HepG2 (cell line): Measurements from ENCODE around the gene GRAMD4. TPM values are rescaled to one million over a fixed set of nuclear protein-coding genes. Genes with fewer than 3 reads are reported as not detected.

ENCODE experiments used
- AGO2 ChIP-seq: fragments of 200-400 bp; formaldehyde crosslinking; optimal IDR thresholded peaks from 2 replicates; pipeline ENCODE3; 2017; ENCODE audit warnings: mild to moderate bottlenecking, low read depth, low read length, moderate library complexity
- ATM ChIP-seq: fragments of 450-650 bp; IDR thresholded peaks from 2 replicates; pipeline ENCODE4 v1.7.1; 2017; ENCODE audit warnings: mild to moderate bottlenecking, borderline replicate concordance
- CEBPB ChIP-seq: IDR thresholded peaks from 2 replicates; pipeline ENCODE4 v1.6.1; 2011; ENCODE audit warnings: low read depth, low read length, improper control_type of control experiment, borderline replicate concordance
- CEBPZ ChIP-seq: IDR thresholded peaks from 2 replicates; pipeline ENCODE4 v1.6.1; 2012; ENCODE audit warnings: low read length, improper control_type of control experiment
- ELF3 ChIP-seq: IDR thresholded peaks from 2 replicates; pipeline ENCODE4 v1.6.1; 2016; ENCODE audit warnings: missing genetic modification reagents, missing compliant biosample characterization
- GATAD2A ChIP-seq: IDR thresholded peaks from 2 replicates; pipeline ENCODE4 v1.6.1; 2016
- MIXL1 ChIP-seq: IDR thresholded peaks from 2 replicates; pipeline ENCODE4 v1.6.1; 2016
- MTF2 ChIP-seq: sonication (generic); formaldehyde crosslinking; IDR thresholded peaks from 2 replicates; pipeline ENCODE4 v1.5.0; 2020; ENCODE audit warnings: missing genetic modification reagents, borderline replicate concordance
- NCOA2 ChIP-seq: sonication (generic); formaldehyde crosslinking; IDR thresholded peaks from 2 replicates; pipeline ENCODE4 v1.8.0; 2022; ENCODE audit warnings: inconsistent platforms
- NPAS2 ChIP-seq: sonication (generic); formaldehyde crosslinking; IDR thresholded peaks from 2 replicates; pipeline ENCODE4 v1.8.0; 2022; ENCODE audit warnings: mild to moderate bottlenecking, missing genetic modification reagents, borderline replicate concordance
- NR2C2 ChIP-seq: sonication (generic); formaldehyde crosslinking; IDR thresholded peaks from 2 replicates; pipeline ENCODE4 v1.4.0; 2020; ENCODE audit warnings: missing genetic modification reagents, mild to moderate bottlenecking, moderate library complexity, borderline replicate concordance
- SIN3B ChIP-seq: fragments of 150-350 bp; IDR thresholded peaks from 2 replicates; pipeline ENCODE4 v1.6.1; 2014; ENCODE audit warnings: low read length
- SNRNP70 ChIP-seq: fragments of 200-400 bp; formaldehyde crosslinking; IDR thresholded peaks from 2 replicates; pipeline ENCODE4 v1.6.1; 2017; ENCODE audit warnings: mild to moderate bottlenecking, low read depth, low read length, moderate library complexity
- SOX5 ChIP-seq: IDR thresholded peaks from 2 replicates; pipeline ENCODE4 v1.6.1; 2016; ENCODE audit warnings: borderline replicate concordance
- ZMAT3 ChIP-seq: sonication (generic); formaldehyde crosslinking; conservative IDR thresholded peaks from 2 replicates; pipeline ENCODE4 v1.7.0; 2021; ENCODE audit warnings: missing genetic modification reagents
- ZNF275 ChIP-seq: sonication (generic); formaldehyde crosslinking; IDR thresholded peaks from 2 replicates; pipeline ENCODE4 v1.8.0; 2022; ENCODE audit warnings: missing genetic modification reagents, mild to moderate bottlenecking, inconsistent platforms, borderline replicate concordance
- ZNF333 ChIP-seq: sonication (generic); formaldehyde crosslinking; IDR thresholded peaks from 2 replicates; pipeline ENCODE4 v1.4.0; 2020; ENCODE audit warnings: mild to moderate bottlenecking, missing genetic modification reagents, borderline replicate concordance
- ZNF501 ChIP-seq: sonication (generic); formaldehyde crosslinking; IDR thresholded peaks from 2 replicates; pipeline ENCODE4 v1.5.1; 2020; ENCODE audit warnings: mild to moderate bottlenecking, moderate library complexity, missing genetic modification reagents
- ZNF576 ChIP-seq: sonication (generic); formaldehyde crosslinking; IDR thresholded peaks from 2 replicates; pipeline ENCODE4 v1.4.0; 2020; ENCODE audit warnings: mild to moderate bottlenecking, missing genetic modification reagents
- ZNF674 ChIP-seq: sonication (generic); formaldehyde crosslinking; IDR thresholded peaks from 2 replicates; pipeline ENCODE4 v1.5.0; 2020; ENCODE audit warnings: low read depth, mild to moderate bottlenecking, missing genetic modification reagents
- ZNF709 ChIP-seq: sonication (generic); formaldehyde crosslinking; IDR thresholded peaks from 2 replicates; pipeline ENCODE4 v1.5.0; 2020; ENCODE audit warnings: mild to moderate bottlenecking, missing genetic modification reagents
- ZNF788 ChIP-seq: sonication (generic); formaldehyde crosslinking; IDR thresholded peaks from 2 replicates; pipeline ENCODE4 v1.5.0; 2020; ENCODE audit warnings: mild to moderate bottlenecking, missing genetic modification reagents, borderline replicate concordance
- ZSCAN12 ChIP-seq: sonication (generic); formaldehyde crosslinking; IDR thresholded peaks from 2 replicates; pipeline ENCODE4 v1.9.0; 2021; ENCODE audit warnings: mild to moderate bottlenecking, missing genetic modification reagents
- polyA plus RNA-seq, 8 experiments: library from polyadenylated mRNA; depleted of rRNA in 3 of 8; stranded (reverse) in 7 of 8; unstranded in 1 of 8; fragments of >200 nt; fragmentation: Illumina TruSeq in 4 of 8; extraction: Trizol in 4 of 8; gene quantifications; 2 replicates each; pipeline versions ENCODE4 v1.2.1 to v1.2.3, GENCODE V29; 2011 to 2016; ENCODE audit warnings: low read depth in 4 of 8, missing spikeins in 1 of 8, mixed read lengths in 1 of 8; ENCODE audit not compliant: insufficient read depth in 1 of 8
- total RNA-seq, 5 experiments: library from RNA; depleted of rRNA; stranded (reverse); fragments of >200 nt; fragmentation: Illumina TruSeq; extraction: Trizol; gene quantifications; 2 replicates each; pipeline ENCODE4 v1.2.3, GENCODE V29; 2016; ENCODE audit warnings: low read depth in 1 of 5

GRAMD4 gene
- total and polyA plus RNA-seq, 2 of the 13 experiments (the other 11 are each of a cell fraction or from before 2014, with no cell fraction given), result 15.2 to 15.7 TPM

GRCh38 chr22:46612904-46613605 lies 7.1 kb upstream of the GRAMD4 start (continued):
- no peak for TF ChIP-seq SNRNP70
- no peak for TF ChIP-seq ATM
- no peak for TF ChIP-seq SIN3B
- no peak for TF ChIP-seq MTF2 (CRISPR knock-in tag)
- peak; percentile 75 for TF ChIP-seq NR2C2 (CRISPR knock-in tag)
- peak; percentile 87; the same call in 1 of the 2 replicates for TF ChIP-seq ZNF275 (CRISPR knock-in tag)
- TF ChIP-seq SOX5 (CRISPR knock-in tag), result 0 out of 2 replicates have a peak, but pooled peaks have one; percentile 17
- TF ChIP-seq ZNF788 (CRISPR knock-in tag), result peak; percentile 17; the same call in 1 of the 2 replicates
- peak; percentile 19; the same call in 1 of the 2 replicates for TF ChIP-seq ELF3 (CRISPR knock-in tag)
- no peak for TF ChIP-seq ZNF674 (CRISPR knock-in tag)
- no peak for TF ChIP-seq ZNF501 (CRISPR knock-in tag)
- no peak for TF ChIP-seq AGO2
- TF ChIP-seq ZNF576 (CRISPR knock-in tag), result no peak
- TF ChIP-seq CEBPZ, result no peak
- TF ChIP-seq ZSCAN12 (CRISPR knock-in tag), result 0 out of 2 replicates have a peak, but pooled peaks have one; percentile 51
- no peak for TF ChIP-seq CEBPB
- 0 out of 2 replicates have a peak, but pooled peaks have one; percentile 11 for TF ChIP-seq NCOA2 (CRISPR knock-in tag)
- TF ChIP-seq ZMAT3, result no peak
- peak; percentile 61; the same call in 1 of the 2 replicates for TF ChIP-seq ZNF333 (CRISPR knock-in tag)
- no peak for TF ChIP-seq ZNF709 (CRISPR knock-in tag)
- TF ChIP-seq NPAS2 (CRISPR knock-in tag), result no peak
- no peak for TF ChIP-seq MIXL1 (CRISPR knock-in tag)
- peak; percentile 73 for TF ChIP-seq GATAD2A (CRISPR knock-in tag)
